HG02588 (cell line): ENCODE data around the gene EXT2.

ENCODE experiments used
- ATAC-seq: cut with Tn5 transposase; IDR thresholded peaks from one replicate; pipeline ENCODE4 v1.9.1; 2021; ENCODE audit warnings: mild to moderate bottlenecking, moderate library complexity; ENCODE audit not compliant: unreplicated experiment

The EXT2 gene

GRCh38 chr11:44130751-44131150, 35.3 kb downstream of the EXT2 start:
- ATAC-seq, result no peak

- no peak for ATAC-seq
Measured at GRCh38 chr11:44133335-44133946, 38.0 kb downstream of the EXT2 start.

- ATAC-seq, result no peak
Measured at GRCh38 chr11:44134625-44135024, 39.1 kb downstream of the EXT2 start.

DNA sequence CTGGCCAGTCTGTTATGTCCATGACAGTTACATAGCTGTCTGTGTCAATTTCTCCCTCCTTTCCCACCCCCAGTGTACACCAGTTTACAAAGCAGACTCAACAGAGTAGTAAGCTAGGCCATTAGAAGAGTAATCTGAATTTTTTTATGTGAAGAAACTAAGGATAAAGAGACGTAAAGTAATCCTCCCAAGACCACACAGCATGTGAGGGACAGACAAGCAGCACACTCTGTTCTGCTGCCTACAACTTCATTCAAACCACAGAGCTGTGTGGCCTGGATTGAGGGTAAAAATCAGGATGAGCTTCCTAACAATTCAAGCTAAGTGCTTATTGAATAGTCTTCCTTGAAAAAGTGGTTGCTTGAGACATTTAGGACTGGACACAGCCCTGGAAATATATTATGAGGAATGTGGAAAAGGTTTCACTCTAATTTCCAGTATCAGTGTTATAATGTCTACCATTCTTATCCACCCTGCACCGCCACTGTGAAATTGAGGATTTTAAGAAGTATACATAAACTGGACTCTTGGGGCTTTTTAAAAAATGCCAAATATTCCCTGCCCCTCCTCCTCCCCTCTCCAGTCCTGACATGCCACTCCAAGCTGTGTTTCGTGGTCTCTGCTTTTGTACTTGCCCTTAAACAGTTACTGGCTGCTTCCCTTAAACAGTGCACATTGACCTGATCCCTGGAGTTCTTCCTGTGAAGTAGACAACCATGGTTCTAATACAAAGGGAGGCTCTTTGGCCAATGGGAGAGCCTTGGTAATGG, 40.9 kb downstream of the EXT2 start:
- ATAC-seq, result no peak

- no peak for ATAC-seq
Measured at GRCh38 chr11:44137057-44137456, 41.6 kb downstream of the EXT2 start.

DNA sequence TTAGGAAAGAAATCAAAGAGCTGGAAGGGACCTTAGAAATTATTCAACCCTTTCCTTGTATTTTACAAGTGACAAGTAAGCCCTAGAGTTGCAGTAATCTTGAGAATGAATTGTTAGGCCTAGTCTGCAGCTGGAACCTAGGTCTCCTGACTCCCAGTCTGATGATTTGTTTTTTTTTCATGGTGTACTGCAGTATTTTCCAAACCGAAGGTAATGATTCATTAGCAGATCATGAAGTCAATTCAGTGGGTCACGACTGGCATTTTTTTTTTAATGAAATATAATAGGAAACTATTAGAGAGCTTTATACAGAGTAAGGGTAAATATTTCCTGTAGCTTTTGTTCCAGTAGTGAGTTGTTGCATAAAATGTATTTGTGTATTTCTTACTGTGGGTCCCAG, 42.8 kb downstream of the EXT2 start:
- ATAC-seq, result no peak

GRCh38 chr11:44138980-44139379, 43.5 kb downstream of the EXT2 start:
- ATAC-seq, result no peak

DNA sequence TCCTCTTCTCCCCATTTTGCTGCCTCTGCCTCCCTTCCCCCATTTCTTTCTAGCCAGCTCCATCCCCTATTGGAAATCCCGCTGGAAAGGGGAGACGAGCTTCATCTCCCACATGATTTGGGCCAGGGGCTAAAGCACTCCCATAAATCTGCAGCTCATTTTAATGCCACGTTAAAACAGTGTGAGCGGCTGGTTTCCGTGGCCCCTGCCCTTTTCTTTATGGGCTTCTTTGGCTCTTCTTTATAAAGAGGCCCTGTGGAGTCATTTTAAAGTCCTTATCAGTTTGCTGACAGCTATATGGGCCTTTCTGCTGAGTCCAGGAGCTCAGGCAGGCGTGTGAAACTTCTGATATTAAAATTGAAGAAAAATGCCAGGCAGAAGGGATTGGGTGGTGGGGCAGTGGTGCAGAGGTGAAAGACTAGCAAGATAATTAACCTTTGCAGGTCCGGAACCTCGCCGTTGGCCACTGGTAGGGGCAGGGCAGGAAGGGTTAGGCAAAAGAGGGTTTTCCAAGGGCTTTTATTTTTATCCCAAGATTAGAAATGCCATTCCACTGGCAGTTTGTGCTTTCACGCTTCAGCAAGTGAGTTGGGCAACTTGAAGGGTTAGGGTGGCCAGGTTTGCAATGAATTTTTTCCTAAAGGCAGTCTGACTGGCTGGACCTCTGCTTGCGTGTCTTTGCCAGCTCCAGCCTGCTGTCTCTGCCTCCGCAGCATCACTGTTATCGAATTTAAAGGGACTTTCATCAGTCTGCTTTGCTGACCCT, 44.3 kb downstream of the EXT2 start:
- ATAC-seq, result no peak

GRCh38 chr11:44140372-44140771, 44.9 kb downstream of the EXT2 start:
- ATAC-seq, result no peak

DNA sequence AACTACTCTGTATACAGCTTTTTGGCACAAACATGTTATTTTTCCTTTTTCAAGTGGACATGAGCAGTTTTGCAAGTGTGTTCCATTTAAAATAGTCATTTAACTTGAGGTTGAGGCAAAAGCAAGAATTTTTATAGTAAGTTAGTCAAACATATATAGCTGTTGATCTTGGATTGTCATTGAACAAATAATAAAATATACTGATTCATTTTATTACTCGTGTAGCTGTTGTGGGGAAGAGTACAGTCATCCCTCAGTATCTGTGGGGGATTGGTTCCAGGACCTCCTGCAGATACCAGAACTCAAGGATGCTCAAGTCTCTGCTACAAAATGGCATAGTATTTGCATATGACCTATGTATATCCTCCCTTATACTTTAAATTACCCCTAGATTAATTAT, 45.3 kb downstream of the EXT2 start:
- ATAC-seq, result no peak

- no peak for ATAC-seq
Measured at GRCh38 chr11:44143987-44144909, 48.8 kb downstream of the EXT2 start.

DNA sequence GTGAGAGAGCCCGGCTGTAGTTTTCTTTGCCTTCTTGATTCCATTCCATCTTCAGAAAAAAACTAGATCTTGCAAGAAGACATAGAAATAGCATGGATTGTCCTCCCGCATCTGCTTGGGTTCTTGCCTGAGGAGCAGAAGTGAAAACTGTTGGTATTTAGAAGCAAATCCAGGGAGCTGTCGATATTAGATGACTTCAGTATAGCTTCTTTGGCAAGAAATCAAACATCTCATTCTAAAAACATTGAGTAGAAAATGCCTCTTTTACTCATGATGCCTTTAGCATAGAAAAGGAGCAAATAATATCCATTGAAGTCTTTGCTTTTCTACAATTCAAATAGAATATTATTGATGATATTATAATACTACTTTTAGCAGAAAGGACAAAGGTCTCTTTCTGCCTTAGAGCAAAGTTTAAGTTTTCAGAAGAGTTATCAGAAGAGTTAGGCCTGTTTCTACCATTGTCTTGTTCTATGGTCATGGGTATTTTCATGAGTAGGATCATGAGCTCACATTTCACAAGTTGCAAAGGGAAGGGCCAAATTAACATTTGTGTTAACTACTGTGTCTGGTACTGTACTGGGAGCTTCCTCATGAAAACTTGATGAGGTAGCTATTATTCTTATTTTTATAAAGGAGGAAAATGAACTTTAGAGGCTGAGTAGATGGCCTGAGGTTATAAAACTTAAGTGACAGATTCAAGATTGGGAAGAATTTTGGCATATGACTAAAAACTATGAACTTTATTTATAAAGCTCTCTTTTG, 49.7 kb downstream of the EXT2 start:
- ATAC-seq, result no peak

GRCh38 chr11:44146931-44147330, 51.5 kb downstream of the EXT2 start:
- no peak for ATAC-seq

GRCh38 chr11:44147751-44148150, 52.3 kb downstream of the EXT2 start:
- no peak for ATAC-seq

DNA sequence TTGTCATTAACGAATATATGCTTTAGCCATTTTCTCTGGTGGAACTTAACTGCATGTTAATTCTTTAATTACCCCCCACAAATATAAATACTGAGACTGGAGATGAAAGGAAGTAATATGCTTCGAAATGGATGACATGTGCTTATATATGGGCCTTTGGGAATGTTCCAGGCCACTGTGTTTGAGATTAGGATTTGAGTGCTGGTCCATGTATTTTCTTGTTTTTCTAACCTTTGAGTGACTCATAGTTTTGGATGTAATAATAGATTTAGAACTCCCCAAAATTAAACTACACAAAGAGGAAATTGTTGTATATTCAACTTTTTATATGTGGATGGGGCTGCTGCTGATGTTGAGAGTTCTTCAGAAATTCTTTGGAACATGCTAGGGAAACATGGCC, 54.2 kb downstream of the EXT2 start:
- no peak for ATAC-seq

DNA sequence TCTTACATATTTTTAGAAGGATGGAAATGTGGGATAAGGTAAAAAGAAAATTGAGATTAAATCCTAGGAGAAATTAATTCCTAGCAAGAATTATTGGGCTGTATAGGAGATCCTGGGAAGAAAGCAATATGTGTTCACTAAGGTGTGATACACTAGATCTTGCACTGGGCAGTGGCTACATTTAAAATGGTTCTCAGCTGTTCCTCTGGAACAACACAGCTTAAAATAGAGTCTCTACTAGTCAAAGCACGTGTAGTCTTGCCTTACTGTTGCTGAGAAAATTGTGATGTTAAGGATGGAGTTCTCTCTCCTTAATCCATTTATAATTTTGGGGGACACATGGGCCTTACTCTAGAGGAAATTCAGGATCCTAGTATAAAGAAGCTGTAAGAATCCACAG, 54.9 kb downstream of the EXT2 start:
- no peak for ATAC-seq

GRCh38 chr11:44157019-44157418, 61.5 kb downstream of the EXT2 start:
- no peak for ATAC-seq

GRCh38 chr11:44158384-44158783, 62.9 kb downstream of the EXT2 start:
- ATAC-seq, result no peak

- ATAC-seq, result no peak
Measured at GRCh38 chr11:44159848-44160721, 64.6 kb downstream of the EXT2 start.
